Endothelial cell of umbilical vein (primary cell): ENCODE results near the gene NCS1. TPM values are rescaled to one million over a fixed set of nuclear protein-coding genes. Genes with fewer than 3 reads are reported as not detected.

Experiments used
- BruUV-seq: library from RNA; stranded (reverse); fragments of 400-500 nt; replicated peaks from 2 replicates; lab custom pipeline; 2021; lab: Mats Ljungman, UMichigan
- CTCF ChIA-PET: fragments of 300-600, 350-600 bp; sonication (Branson Sonifier 250); formaldehyde crosslinking; loops from one replicate; lab custom pipeline; 2021; ENCODE audit warnings: antibody characterized with exemption, inconsistent platforms; lab: Charles Lee
- POLR2A ChIA-PET: fragments of 300-600, 350-600 bp; sonication (Branson Sonifier 250); formaldehyde crosslinking; loops from one replicate; lab custom pipeline; 2021; ENCODE audit warnings: antibody characterized with exemption, inconsistent platforms; lab: Charles Lee
- DNase-seq: peaks from one replicate; pipeline ENCODE4 v3.0.0-alpha.2; 2011; ENCODE audit warnings: low read depth, low spot score
- FAIRE-seq: peaks from 2 replicates; lab custom pipeline; 2011; peaks lifted over from hg19 to GRCh38; lab: Jason Lieb, UNC
- H2AFZ ChIP-seq: 2 replicates; pipeline ENCODE4 v1.6.0; 2012; ENCODE audit warnings: low read depth, low read length, control low read depth, inconsistent platforms
- H3K27ac ChIP-seq: 2 replicates; pipeline ENCODE4 v1.5.1; 2011; ENCODE audit warnings: low read depth, mild to moderate bottlenecking, control low read depth, low read length, moderate library complexity; ENCODE audit not compliant: insufficient read depth
- H3K27me3 ChIP-seq, 2 experiments: 2 replicates each; pipeline versions ENCODE4 v1.6.0 to v1.6.1; 2011; ENCODE audit warnings: low read length in 2 of 2, mixed read lengths in 1 of 2; ENCODE audit not compliant: control insufficient read depth in 2 of 2, insufficient read depth in 2 of 2
- H3K36me3 ChIP-seq, 2 experiments: 2 replicates in 1 of 2; 3 replicates in 1 of 2; pipeline ENCODE4 v1.5.1; 2011; ENCODE audit warnings: low read length in 2 of 2, mild to moderate bottlenecking in 1 of 2, moderate library complexity in 1 of 2; ENCODE audit not compliant: control insufficient read depth in 2 of 2, insufficient read depth in 2 of 2; ENCODE audit errors: extremely low read depth in 1 of 2
- H3K4me1 ChIP-seq: 3 replicates; pipeline ENCODE4 v1.5.1; 2011; ENCODE audit warnings: mild to moderate bottlenecking, low read length; ENCODE audit not compliant: control insufficient read depth, insufficient read depth; ENCODE audit errors: extremely low read depth
- H3K4me2 ChIP-seq: 2 replicates; pipeline ENCODE4 v1.6.1; 2011; ENCODE audit warnings: low read length, control low read depth, mixed read lengths; ENCODE audit not compliant: insufficient read depth
- H3K4me3 ChIP-seq, 3 experiments: fragments of 200-600 bp in 1 of 3; sonication (generic), shearing (Covaris generic) in 1 of 3; replicated peaks in 1 of 3; 2 replicates each; pipeline ENCODE4 v1.5.1; 2011 to 2016; ENCODE audit warnings: control low read depth in 3 of 3, low read length in 3 of 3, mild to moderate bottlenecking in 2 of 3, inconsistent platforms in 1 of 3, low read depth in 1 of 3, moderate library complexity in 1 of 3; ENCODE audit not compliant: insufficient read depth in 1 of 3
- H3K79me2 ChIP-seq: 2 replicates; pipeline ENCODE4 v1.6.0; 2012; ENCODE audit warnings: low read length, inconsistent platforms; ENCODE audit not compliant: control insufficient read depth, insufficient read depth
- H3K9ac ChIP-seq: replicated peaks from 2 replicates; pipeline ENCODE3; 2011; ENCODE audit warnings: low read length, control low read depth; ENCODE audit not compliant: insufficient read depth; ENCODE audit errors: extremely low read depth
- H3K9me1 ChIP-seq: replicated peaks from 3 replicates; pipeline ENCODE4 v1.6.0; 2011; ENCODE audit warnings: mild to moderate bottlenecking, low read length; ENCODE audit not compliant: control insufficient read depth, insufficient read depth; ENCODE audit errors: extremely low read depth
- H3K9me3 ChIP-seq: replicated peaks from 2 replicates; pipeline ENCODE4 v1.5.1; 2012; ENCODE audit warnings: low read length, inconsistent platforms; ENCODE audit not compliant: control insufficient read depth, insufficient read depth
- H4K20me1 ChIP-seq: replicated peaks from 2 replicates; pipeline ENCODE3; 2011; ENCODE audit warnings: mild to moderate bottlenecking, low read length; ENCODE audit not compliant: control insufficient read depth, insufficient read depth; ENCODE audit errors: extremely low read depth
- EZH2 ChIP-seq: IDR thresholded peaks from 2 replicates; pipeline ENCODE4 v1.6.1; 2012; ENCODE audit warnings: borderline replicate concordance, low read depth, mild to moderate bottlenecking, moderate library complexity, low read length, inconsistent platforms; ENCODE audit not compliant: severe bottlenecking
- FOS ChIP-seq: IDR thresholded peaks from 2 replicates; pipeline ENCODE4 v1.6.1; 2011; ENCODE audit warnings: mild to moderate bottlenecking, low read length, moderate library complexity, borderline replicate concordance; ENCODE audit not compliant: insufficient read depth
- GATA2 ChIP-seq: IDR thresholded peaks from 2 replicates; pipeline ENCODE4 v1.7.0; 2011; ENCODE audit warnings: low read depth, mild to moderate bottlenecking, moderate library complexity, mixed read lengths, low read length; ENCODE audit not compliant: insufficient read length, insufficient read depth
- JUN ChIP-seq: IDR thresholded peaks from 2 replicates; pipeline ENCODE4 v1.6.1; 2011; ENCODE audit warnings: borderline replicate concordance, low read depth; ENCODE audit not compliant: insufficient read length, insufficient read depth
- MYC ChIP-seq: IDR thresholded peaks from one replicate; pipeline ENCODE4 v1.6.1; 2011; ENCODE audit warnings: mild to moderate bottlenecking, low read depth, low read length
- POLR2A ChIP-seq: IDR thresholded peaks from 2 replicates; pipeline ENCODE4 v1.6.1; 2012; ENCODE audit warnings: low read depth, mild to moderate bottlenecking, control low read depth, low read length
- POLR2AphosphoS5 ChIP-seq: IDR thresholded peaks from 2 replicates; pipeline ENCODE4 v1.6.1; 2012; ENCODE audit warnings: low read depth, mild to moderate bottlenecking, control low read depth, low read length, moderate library complexity; ENCODE audit not compliant: insufficient read depth
- dilution Hi-C: fragments of 300-500 bp; cut with MboI; formaldehyde crosslinking; loops from one replicate; pipeline ENCODE4 v1.15.0; 2019; ENCODE audit warnings: low sequenced_read_pairs; ENCODE audit not compliant: extremely low pct_ligation_motif_present
- intact Hi-C: fragments of 100-400 bp; cut with micrococcal nuclease; formaldehyde crosslinking; loops from one replicate; pipeline ENCODE4 v1.10.0; 2022
- polyA plus RNA-seq, 4 experiments: library from polyadenylated mRNA; depleted of rRNA in 3 of 4; stranded (reverse) in 3 of 4; unstranded in 1 of 4; fragments of >200 nt; gene quantifications; 2 replicates each; pipeline versions ENCODE4 v1.2.1 to v1.2.3, GENCODE V29; 2011 to 2012; ENCODE audit warnings: missing spikeins in 1 of 4
- total RNA-seq: library from RNA; stranded (reverse); gene quantifications from 2 replicates; pipeline ENCODE4 v1.2.3, GENCODE V29; 2021
- TF ChIP-seq, protein P1 (sequence below): IDR thresholded peaks from 2 replicates; pipeline ENCODE4 v1.6.1; 2011; ENCODE audit not compliant: insufficient read depth, insufficient read length
- TF ChIP-seq, protein P2 (sequence below), 2 donors: IDR thresholded peaks; 1 replicate in 1 of 2; 2 replicates in 1 of 2; pipeline ENCODE4 v1.5.1; 2011; ENCODE audit warnings: low read length in 2 of 2, mild to moderate bottlenecking in 2 of 2, moderate library complexity in 2 of 2, control low read depth in 1 of 2, inconsistent platforms in 1 of 2, low read depth in 1 of 2; ENCODE audit not compliant: insufficient read depth in 1 of 2; ENCODE audit errors: extremely low read depth in 1 of 2

NCS1 gene
- total and polyA plus RNA-seq, 2 donors (not counting 3 experiments of a cell fraction or from before 2014, with no cell fraction given): 53.6 to 77.4 TPM

DNA sequence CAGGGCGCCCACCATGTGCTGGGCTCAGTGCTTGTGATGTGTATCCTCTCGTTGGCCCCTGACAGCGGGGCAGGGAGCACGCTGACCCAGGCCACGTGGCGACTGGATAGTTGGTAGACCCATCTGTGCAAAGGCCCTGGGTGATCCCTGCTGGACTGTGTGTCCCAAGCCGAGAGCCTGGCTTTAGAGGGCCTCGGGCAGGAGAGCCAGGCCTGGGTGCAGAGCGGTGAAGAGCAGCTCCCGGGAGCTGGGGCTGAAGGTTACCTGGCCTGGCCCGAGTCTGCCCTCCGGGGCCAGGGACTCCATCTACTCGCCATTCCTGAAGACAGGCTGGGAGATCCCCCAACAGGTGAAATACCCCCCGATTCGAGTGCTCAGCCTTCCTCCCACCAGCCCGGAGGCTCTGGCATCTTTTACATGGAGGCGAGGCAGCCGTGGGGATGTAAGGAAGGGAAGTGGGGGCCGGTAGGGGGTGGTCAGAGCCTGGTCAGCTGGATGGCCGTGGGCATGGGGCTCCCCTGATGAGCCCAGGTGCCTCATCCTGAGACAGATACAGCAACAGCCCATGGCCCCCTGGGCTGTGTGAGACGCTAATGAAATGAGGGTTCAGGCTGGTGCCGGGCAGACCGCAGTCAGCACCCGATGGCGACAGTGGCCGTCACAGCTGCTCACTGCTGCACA, 19.0 kb downstream of the NCS1 start:
- BruUV-seq: no TSS peak
- no peaks in the 10 kb centered on the region for H4K20me1 ChIP-seq
- no peak overlapping the region for H2AFZ ChIP-seq
- dilution Hi-C loops: no loop called here
- H3K4me3 ChIP-seq: no peak overlapping the region
- H3K27me3 ChIP-seq: no peaks in the 10 kb centered on the region
- H3K9ac ChIP-seq: no peak overlapping the region
- no peaks in the 10 kb centered on the region for H3K9me1 ChIP-seq
- no peaks in the 10 kb centered on the region for H3K9me3 ChIP-seq
- H3K36me3 ChIP-seq: no peaks in the 10 kb centered on the region
- TF ChIP-seq EZH2 (no peak), POLR2AphosphoS5 (no peak), FOS (no peak), MYC (no peak), GATA2 (no peak), POLR2A (no peak), JUN (no peak)
- TF ChIP-seq, protein P1, sequence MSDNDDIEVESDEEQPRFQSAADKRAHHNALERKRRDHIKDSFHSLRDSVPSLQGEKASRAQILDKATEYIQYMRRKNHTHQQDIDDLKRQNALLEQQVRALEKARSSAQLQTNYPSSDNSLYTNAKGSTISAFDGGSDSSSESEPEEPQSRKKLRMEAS: no peak
- TF ChIP-seq, protein P2, sequence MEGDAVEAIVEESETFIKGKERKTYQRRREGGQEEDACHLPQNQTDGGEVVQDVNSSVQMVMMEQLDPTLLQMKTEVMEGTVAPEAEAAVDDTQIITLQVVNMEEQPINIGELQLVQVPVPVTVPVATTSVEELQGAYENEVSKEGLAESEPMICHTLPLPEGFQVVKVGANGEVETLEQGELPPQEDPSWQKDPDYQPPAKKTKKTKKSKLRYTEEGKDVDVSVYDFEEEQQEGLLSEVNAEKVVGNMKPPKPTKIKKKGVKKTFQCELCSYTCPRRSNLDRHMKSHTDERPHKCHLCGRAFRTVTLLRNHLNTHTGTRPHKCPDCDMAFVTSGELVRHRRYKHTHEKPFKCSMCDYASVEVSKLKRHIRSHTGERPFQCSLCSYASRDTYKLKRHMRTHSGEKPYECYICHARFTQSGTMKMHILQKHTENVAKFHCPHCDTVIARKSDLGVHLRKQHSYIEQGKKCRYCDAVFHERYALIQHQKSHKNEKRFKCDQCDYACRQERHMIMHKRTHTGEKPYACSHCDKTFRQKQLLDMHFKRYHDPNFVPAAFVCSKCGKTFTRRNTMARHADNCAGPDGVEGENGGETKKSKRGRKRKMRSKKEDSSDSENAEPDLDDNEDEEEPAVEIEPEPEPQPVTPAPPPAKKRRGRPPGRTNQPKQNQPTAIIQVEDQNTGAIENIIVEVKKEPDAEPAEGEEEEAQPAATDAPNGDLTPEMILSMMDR (IDR thresholded peaks at IDR 0.05; ENCODE audit: extremely low read depth in 1 of 2, insufficient read depth in 1 of 2, low read depth in 1 of 2, low read length in 2 of 2): no peak
- no peak for DNase-seq
- H3K4me2 ChIP-seq: no peak overlapping the region
- FAIRE-seq: no peak
- peaks cover 76% of the 10 kb centered on the region for H3K79me2 ChIP-seq
- no peak overlapping the region for H3K27ac ChIP-seq
- ChIA-PET POLR2A (no interaction called here), CTCF (no interaction called here)
- H3K4me1 ChIP-seq: no peaks in the 10 kb centered on the region
- intact Hi-C loops: no loop called here
